GM19438 (cell line): ENCODE results near the gene CRYL1.

ENCODE experiments used
- ATAC-seq: cut with Tn5 transposase; IDR thresholded peaks from one replicate; pipeline ENCODE4 v1.9.1; 2021; ENCODE audit warnings: low read depth; ENCODE audit not compliant: unreplicated experiment

The CRYL1 gene

DNA sequence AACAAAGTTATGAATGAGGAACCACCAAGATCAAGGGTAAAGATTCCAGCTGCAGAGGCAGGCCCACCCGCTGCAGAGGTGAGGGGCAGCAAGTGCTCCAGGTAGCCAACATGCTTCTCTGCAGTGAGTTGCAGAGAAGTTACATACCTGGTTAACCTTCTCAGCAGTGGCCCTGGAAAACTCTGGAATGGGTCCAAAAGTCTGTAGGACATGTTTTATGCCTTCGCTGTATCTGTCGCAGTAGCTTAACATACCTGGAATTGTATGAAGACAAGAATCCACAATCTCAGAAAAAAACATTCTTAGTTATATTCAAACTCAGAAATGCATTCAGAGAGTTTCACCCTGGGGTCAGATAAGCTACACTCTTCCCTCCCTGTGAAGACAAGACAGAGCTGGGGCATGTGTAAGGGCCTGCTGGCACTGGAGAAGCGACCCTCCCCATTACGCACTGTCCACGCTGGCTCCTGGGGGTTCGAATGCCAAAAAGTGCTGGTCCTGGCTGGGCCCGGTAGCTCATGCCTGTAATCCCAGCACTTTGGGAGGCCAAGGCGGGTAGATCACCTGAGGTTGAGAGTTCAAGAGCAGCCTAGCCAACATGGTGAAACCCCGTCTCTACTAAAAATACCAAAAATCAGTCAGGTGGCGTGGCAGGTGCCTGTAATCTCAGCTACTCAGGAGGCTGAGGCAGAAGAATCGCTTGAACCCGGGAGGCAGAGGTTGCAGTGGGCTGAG is 121.0 kb downstream of the CRYL1 start:
- ATAC-seq, result no peak

DNA sequence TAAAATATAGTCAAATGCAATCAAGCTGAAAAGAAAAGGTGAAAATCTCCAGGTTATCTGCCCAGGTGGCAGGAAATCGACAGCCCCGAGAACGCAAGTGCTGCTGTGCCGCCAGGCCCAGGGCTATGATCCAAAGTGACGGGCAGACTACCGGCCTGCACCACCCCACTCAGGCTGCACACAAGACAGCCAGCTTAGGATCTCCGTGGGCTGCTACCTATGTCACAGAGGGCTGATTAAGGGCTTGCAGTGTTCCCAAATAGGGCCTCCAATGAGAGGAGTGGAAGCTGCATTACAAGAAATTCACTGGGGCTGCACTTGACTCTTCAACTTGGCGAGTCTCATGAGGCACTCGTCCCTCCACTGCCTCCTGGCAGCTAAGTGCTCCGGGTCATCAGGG is 121.8 kb downstream of the CRYL1 start:
- no peak for ATAC-seq

DNA sequence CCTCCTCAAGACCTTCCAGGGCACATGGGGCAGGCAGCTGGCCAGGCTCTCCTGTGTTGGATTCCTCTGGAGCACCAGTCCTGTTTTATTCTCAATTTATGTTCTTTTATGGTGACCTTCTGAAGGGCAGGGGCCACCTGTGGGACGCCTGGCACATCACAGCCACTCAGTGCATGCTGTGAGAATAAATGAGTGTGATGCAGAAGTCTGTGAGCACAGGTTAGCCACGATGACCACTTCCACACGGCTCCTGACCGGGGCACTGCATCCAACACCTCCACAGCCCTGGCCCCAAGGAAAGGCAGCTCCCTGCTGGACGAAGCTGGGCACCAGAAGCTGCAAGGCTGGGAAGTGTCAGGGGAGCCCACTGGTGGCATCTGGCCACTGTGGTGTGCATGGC is 122.8 kb downstream of the CRYL1 start:
- no peak for ATAC-seq

DNA sequence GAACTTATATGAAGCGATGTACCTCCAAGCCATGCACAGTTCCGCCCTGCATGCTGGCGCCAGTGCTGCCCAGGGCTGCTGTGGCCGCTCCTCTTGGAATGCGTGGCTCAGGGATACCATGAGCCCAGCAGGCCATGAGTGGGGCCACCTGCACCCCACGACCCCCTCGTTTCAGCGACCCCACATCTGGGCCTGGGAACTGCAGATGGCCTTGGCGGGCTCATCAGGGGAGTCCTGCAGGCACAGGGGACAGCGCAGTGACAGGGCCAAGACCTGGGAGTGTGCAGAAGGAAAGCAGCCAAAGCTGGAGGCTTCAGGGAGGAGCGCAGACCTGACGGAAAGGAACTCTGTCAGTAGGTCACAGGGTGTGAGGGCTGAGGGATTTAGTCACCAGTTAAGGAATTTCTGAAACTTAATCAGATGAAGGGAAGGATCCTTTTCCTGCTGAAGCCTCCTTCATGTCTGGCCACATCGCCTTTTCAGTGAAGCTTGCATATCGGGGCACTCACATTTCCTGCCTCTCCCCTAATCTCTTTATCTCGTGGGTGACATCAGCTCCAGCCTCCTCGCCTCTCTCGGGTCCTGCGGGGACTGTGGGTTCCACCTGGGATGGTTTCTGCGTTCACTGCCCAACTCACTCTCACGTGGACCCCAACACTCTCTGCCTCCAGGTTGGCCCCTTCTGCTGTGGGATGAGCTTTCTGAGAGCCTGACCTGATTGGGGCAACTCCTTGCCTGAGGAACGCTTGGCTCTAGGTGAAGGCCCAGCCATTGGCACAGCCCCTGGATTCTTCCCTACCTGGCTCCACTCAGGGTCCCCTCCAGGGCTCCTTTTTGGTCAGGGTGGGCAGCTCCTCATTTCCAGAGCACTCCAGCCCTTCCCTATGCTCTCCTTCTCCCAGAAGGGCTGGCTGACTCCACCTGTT is 123.5 kb downstream of the CRYL1 start:
- no peak for ATAC-seq

DNA sequence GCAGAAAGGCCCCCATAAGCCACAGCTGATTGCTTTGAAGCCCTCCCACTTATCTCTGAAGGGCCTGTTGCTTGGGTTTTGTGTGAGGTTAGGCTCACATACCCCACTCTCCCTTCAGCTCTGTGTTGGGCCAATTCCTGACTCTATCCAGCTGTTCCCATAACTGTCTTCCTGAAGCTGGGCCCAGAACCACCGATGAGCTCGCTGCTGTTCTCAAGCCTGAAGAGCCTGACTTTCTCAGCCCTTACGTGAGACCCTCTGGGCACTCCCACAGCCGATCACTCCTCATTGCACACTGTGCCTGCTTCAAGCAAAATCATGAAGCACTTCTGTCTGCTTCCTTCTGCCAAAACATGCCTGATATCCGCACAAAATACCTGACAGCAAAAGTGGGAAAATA is 124.1 kb downstream of the CRYL1 start:
- ATAC-seq, result no peak

DNA sequence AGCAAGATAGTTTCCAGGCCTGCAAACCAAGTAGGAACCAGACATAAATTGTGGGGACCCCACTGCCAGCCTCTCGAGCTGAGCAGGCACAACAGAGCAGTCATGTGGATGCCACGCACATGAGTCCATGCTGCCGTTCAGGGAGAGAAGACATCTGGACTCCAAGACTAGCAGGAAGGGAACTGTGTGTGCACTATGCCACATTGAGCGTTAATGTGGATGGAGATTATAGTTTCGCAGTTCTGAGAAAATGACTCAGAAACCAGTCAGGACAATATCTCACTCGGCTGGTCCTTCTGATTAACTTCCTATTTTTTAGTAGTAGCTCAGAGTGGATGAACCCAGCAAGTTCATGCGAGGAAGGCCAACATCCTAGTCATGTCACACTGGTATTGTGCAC is 124.9 kb downstream of the CRYL1 start:
- no peak for ATAC-seq

DNA sequence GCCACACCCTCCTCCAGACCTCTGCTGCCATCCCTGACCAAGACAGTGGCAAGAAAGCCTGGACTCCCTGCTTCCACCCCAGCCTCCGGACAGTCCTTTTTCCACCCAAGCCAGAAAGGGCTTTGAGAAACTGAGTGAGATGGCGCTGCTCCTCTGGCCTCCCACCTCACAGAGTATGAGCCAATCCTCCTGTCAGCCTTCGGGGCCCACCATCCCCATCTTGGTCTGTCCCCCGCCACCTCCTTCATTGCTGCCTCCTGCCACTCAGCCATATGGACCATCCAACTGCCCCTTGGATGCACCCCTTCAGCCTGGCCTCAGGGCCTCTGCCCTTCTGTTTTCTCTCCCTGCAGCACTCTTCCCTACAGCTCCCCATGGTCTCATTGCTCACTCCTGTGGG is 125.7 kb downstream of the CRYL1 start:
- no peak for ATAC-seq

DNA sequence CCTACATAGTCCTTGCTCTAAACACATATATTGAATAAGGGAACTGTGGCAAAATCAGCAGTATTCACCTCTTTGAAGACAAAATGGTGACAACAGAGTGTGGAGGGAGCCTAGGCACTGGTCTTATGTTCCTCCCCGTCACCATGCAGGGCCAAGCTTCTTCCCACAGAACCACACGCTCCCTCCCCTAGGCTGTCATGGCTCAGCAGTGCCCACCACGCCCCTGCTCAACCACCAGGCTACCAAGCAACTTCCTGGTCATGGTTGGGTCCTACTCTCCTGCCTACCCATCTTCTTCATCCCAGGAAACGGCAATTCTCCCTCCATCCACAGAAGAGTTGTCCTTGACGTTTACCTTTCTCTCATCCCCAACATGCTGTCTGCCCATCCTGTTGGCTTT is 126.1 kb downstream of the CRYL1 start:
- ATAC-seq, result no peak

DNA sequence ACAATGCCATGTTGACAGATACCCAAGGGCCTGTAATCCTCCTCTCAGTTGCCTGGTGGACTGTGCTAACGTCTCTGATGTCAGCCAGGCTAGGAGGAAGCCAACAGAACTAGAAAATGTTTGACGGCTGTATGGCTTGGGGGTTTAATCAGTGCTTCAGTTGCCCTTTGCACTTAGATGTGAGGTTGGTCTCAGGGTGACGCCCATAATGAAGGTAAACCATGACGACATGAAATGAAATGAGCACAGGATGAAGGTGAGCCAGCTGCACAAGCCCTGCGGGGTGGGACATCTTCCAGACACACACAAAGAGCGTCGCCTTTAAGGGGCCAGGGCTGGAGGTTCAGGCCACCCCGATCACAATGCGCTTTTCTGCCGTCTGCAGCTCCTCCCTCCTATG is 127.2 kb downstream of the CRYL1 start:
- no peak for ATAC-seq

DNA sequence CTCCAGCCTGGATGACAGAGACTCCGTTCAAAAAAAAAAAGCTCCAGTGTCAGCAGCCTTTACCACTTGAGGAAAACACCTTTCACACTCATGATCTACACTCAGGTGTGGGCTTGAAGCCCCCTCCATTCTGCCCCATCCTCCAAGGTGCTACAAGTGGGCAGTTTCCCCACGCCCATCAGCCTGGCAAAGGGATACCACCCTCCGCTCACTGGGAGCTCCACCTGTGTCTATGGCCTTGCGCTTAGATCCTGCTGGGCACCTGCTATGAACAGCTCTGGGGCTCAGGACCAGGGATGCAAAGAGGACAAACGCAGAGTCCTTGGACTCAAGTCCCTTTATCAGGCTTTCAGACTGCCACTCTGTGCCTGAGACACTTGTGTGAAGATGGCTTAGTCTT is 127.8 kb downstream of the CRYL1 start:
- no peak for ATAC-seq

DNA sequence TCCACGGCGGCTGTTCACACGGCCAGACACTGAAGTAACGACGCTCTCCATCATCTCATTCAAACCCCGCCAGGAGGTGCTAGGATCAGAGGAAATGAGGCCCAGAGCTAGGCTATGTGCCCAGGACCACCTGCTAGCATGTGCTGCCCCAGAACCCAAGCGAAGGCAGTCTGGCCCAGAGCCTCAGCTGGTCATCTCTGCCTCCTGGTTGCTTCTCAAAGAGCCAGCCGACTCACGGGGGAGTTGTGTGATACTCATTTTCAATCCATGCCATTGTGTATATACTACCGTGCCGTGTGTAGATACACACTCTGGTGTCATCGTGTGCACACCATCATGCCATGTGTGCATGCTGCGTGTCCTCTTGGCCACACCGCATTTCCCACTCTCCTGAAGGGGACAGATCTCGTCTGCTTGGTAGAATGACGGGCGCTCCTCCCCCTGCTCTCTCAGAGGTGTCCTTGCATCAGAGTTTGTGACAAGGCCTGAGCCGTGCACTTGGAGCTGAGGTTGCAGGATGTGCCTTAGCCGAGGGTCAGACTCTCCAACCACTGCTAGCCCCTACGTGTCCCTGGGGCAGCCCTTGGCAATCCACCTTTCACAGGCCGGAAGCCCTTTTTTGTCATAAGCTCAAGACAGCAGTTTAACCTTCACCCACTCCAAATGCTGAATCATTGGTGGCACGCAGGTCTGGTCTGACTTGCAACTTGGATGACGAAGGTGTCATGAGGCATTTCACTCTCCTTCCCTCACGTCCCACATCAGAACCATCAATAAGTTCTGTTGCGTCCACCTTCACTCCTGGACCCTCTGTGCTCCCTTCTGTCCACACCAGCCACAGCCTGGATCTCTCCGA is 130.4 kb downstream of the CRYL1 start:
- no peak for ATAC-seq

DNA sequence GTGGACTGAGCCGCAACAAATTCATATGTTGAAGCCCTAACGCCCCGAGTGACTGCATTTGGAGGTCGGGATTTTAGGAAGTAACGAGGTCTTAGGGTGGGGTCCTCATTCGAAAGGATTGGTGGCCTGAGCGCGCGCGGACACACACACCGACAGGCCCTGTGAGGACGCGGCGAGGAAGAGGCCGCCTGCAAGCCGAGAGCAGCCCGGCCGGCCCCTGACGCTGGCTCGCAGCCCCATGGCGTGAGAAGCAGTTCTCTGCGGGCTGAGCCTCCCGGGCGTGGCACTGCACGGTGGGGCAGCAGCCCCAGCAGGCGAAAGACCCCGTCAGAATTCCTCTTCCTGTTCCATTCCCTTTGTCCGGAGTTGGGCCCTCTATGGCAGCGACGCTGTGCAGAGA is 131.2 kb downstream of the CRYL1 start:
- ATAC-seq, result no peak

DNA sequence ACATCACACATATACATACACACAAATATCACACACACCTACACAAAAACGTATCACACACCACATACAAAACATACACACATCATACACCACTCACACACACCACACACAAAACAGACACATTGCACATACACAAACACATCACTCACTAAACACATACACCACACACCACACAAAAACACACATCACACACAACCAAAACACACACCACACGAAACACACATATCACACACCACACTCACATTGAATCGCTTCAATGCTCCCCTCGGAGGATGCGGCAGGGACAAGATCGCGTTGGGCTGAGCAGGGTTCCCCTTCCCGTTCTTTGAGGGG is 131.5 kb downstream of the CRYL1 start:
- no peak for ATAC-seq

DNA sequence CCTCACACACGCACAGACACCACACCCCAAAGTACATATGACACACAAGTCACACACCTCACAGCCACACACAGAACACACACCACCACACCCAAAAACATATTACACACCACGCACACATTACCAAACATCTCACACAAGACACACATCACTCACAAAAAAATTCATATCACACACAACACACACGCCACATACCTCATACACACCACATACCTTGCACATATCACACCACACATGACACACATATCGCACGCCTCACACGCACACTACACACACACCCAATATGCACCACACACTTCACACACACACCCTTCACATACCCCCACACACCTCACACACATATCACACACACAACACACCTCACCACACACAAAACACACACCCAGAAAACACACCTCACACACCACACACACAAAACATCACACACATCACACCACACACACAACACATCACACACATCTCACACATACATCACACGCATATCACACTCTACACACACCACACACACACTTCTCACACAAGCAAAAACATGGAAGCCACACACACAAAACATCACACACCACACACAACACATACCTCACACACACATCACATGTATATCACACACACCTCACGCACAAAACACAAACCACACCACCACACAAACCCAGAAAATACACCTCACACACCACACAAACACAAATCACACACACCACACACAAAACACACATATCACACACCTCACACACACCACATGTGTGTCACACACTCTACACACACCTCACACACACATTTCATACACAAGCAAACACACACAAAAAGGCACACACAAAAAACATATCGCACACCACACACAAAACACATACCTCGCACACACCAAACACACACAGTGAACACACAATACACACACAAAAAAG is 132.1 kb downstream of the CRYL1 start:
- ATAC-seq, result no peak

DNA sequence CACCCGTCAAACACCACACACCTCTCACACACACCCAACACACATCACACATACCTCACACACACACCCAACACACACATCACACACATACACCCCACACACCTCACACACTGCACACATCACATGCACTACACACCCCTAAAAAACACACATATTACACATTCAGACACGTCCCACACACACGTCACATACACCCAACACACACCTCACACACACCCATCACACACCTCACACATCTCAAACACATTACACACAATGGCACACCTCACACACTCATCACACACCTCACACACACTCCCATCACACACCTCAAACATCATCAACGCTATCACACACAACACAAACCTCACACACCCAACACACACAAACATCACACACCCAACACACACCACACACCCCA is 133.1 kb downstream of the CRYL1 start:
- ATAC-seq, result no peak

DNA sequence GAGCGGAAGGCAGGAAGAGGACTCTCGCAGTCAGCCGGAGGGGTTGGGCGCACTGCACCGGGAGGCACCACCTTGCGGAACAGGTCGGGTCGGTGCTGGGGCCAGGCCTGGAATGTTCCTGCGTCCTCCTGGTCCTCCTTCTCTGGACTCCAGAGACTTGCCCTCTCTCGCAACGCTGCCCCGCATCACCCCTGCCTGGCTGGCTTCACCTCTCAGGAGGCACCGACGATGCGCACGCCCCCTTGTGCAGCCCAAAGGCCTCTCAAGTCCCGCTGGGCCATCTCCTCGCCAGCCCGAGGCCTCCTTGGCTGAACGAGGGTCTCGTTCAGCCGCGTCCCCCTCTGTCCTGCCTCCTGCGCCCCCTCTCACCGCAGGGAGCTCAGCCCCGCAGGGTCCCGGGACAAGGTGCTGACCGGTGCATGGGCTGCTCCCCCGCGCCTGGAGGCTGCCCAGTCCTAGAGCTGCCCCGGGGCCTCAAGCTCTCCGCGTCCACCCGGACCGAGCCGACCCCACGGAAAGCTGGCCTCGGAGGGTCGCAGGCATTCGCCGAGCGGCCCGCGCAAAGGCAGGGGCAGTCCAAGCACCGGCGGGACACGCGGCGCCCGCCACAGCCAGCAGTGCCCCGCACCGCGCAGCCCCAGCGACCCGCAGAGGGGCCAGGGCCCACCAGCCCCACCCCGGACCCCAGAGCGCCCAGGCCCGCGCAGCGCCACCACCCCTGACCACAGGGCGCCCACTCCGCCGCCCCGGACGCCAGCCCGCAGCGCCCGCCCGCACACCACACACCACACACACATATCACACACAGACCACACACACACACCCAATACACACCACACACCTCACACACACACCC is 133.8 kb downstream of the CRYL1 start:
- ATAC-seq, result no peak

DNA sequence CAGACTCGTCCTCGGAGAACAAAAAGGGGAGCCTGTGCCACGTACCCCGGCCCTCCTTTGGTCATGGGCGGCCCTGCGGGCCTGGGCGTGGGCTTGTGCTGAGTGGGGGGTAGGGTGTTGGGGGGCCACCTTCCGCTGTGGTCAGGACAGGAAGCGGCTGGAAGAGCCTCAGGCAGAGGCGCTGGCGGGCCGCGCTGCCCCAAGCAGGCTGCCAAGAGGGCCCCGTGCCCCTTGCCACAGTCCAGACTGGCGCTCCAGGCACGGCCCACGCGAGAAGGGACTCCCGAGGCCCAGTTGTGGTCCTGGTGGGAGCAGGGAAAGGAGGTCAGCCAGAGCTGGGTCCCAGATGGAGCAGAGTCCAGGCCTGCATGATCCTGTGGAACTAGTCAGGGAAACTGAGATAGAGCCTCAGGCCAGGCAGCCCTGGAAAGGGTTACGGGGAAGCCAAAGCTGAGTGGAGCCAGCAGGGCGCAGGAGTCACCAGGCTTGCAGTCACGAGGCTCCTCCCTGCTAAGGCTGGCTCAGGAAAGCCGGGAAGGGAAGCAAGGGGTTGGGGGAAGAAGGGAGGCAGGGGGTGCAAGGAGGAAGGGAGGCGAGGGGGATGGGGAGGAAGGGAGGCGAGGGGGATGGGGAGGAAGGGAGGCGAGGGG is 135.0 kb downstream of the CRYL1 start:
- no peak for ATAC-seq

DNA sequence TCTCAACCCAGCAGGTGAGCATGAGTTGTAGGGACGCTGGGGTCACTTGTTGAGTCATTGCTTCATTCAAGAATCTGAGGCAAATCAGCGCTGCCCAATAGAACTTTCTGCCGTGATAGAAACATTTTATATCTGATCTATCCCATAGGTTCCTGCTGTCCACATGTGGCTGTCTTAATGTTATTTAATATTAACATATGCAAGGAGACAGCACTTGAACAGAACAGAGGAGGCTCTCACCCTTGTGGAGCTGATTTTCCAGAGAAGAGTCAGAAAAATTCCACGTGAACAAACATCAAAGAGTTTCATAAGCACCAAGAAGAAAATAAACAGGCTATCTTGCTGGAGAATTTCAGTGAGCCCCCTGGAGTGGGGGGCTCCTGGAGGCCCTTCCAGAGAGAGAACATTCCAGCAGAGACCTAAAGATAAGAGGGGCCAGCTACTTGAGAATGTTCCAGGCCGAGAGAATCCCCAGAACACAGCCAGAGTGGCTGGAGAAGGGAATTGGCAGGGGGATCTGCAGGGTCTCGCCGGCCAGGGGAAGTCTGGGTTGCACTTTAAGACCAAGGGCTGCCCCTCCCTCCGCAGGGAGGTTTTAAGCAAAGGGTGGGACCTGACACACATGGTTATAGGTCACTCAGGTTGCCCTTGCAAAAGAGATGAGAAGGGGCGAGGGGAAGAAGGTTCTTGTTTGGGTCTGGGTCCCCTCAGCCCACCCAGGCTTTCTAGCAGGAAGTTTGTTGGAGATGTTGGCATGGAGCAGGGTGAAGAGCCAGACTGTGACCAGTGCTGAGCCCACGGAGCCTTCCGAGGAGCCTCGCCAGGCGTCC is 135.7 kb downstream of the CRYL1 start:
- ATAC-seq, result no peak
